Activated CD4-positive, CD25-positive, alpha-beta regulatory T cell treated with anti-CD3 and anti-CD28 coated beads, Interleukin-2, amount 50 U/mL, for 72 hours (primary cell): ENCODE measurements around the gene FAM193A.
"Not testable (repeated sequence)": the region's sequence is repeated elsewhere in the genome, so short reads cannot be mapped to it uniquely, and the experiment has no call there.

Experiments used
- DNase-seq: peaks from one replicate; pipeline ENCODE4 v3.0.0; 2021

The FAM193A gene

GRCh38 chr4:2579910-2580309 is 43.5 kb downstream of the FAM193A start:
- DNase-seq, result no peak

DNA sequence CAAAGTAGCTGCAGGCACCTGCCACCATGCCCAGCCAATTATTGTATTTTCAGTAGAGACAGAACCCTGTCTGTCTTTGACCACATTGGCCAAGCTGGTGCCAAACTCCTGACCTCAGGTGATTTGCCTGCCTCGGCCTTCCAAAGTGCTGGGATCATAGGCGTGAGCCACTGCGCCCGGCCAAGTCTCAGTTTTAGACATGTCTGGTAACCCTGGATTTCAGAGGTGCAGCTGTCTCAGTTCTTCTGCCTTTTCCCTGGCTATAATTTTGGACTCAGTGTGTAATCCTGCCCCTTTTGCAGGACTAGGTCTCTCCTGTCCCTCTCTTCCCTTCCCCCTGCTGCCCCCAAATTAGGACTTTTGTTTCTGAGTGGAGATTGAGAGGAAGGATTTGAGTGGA is 46.6 kb downstream of the FAM193A start:
- DNase-seq, result no peak

DNA sequence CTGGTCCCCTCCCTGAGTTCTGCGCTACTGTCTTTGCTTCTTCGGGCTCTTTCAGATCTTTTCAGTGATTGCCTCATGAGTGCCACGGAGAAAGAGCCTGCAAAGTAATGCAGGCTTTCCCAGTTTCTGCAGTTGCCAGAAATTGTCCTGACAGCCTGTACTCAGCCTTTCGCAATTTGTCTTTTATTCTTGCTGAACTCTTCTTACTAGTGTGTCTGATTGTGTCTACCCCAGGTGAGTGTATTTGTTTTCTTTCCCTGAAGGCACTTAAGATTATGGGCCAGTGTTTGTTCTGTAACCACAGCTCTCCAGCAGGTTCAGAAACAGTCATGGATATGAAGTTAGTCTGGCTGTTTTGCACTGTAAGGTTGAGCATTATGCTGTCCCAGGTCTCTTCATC is 47.1 kb downstream of the FAM193A start:
- DNase-seq, result no peak

DNA sequence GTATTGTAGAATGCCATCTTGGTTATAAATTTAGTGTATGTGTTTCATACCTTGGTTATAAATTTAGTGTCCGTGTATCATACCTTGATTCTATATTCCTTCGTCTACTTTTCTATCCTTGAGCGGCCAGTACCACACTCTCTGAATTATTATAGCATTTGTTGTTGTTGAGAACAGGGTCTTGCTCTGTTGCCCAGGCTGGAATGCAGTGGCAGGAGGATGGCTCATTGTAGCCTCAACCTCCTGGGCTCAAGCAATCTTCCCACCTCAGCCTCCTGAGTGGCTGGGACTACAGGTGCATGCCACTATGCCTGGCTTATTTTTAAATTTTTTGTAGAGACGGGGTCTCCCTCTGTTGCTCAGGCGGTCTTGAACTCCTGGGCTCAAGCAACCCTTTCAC is 50.1 kb downstream of the FAM193A start:
- no peak for DNase-seq

DNA sequence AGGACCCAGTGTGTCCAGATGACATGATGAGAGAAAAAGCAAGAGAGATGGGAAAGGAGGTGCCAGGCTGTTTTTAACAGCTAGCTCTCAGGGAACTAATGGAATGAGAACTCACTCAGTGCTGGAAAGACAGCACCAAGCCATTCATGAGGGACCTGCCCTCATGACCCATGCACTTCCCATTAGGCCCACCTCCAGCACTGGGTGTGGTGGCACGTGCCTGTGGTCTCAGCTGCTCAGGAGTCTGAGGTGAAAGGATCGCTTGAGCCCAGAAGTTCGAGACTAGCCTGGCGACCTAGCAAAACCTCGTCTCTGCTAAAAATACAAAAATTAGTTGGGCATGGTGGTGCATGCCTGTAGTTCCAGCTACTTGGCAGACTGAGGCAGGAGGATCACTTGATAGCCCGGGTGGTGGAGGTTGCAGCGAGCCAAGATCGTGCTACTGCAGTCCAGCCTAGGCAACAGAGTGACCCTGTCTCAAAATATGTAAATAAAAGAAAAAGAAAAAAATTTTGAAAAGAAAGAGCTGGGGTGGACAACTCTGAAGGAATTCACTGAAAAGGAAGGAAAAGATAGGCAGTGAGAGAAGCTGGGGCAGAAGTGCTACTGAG is 50.9 kb downstream of the FAM193A start:
- DNase-seq, result no peak

- no peak for DNase-seq
These were observed 51.8 kb downstream of the FAM193A start for GRCh38 chr4:2588259-2588658.

DNA sequence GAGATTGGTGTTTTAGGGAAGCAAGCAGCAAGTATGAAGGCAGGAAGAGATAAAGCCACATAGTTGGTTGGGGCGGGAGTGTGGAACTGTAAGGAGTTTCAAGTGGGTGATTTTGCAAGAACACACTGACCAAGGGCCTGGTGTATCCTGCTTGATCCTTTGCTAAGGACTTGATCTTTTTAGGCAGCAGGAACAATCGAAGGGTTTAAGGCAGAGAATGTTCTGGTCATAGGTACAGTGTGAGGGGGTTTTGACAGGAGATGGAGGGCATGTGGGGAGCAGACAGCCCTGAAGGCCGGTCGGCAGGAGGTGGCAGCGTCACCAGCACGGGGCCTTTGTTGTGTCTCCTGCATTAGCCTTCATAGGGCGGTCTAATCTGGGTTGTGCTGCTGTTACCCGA is 54.7 kb downstream of the FAM193A start:
- DNase-seq, result no peak

DNA sequence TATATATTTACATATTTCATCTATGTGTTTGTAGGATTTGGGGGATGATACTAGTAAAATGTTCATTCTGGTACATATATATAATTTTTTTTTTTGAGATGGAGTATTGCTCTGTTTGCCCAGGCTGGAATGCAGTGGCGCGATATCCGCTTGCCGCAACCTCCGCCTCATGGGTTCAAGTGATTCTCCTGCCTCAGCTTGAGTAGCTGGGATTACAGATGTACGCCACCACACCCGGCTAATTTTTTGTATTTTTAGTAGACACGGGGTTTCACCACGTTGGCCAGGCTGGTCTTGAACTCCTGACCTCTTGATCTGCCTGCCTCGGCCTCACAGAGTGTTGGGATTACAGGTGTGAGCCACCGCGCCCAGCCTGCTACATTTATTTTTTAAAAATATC is 55.6 kb downstream of the FAM193A start:
- not testable (repeated sequence) for DNase-seq

GRCh38 chr4:2592572-2592971 is 56.1 kb downstream of the FAM193A start:
- DNase-seq, result no peak

GRCh38 chr4:2593003-2593402 is 56.6 kb downstream of the FAM193A start:
- no peak for DNase-seq

- no peak for DNase-seq
These were observed 59.0 kb downstream of the FAM193A start for GRCh38 chr4:2595436-2595835.

- DNase-seq, result no peak
These were observed 59.6 kb downstream of the FAM193A start for GRCh38 chr4:2595952-2596552.

DNA sequence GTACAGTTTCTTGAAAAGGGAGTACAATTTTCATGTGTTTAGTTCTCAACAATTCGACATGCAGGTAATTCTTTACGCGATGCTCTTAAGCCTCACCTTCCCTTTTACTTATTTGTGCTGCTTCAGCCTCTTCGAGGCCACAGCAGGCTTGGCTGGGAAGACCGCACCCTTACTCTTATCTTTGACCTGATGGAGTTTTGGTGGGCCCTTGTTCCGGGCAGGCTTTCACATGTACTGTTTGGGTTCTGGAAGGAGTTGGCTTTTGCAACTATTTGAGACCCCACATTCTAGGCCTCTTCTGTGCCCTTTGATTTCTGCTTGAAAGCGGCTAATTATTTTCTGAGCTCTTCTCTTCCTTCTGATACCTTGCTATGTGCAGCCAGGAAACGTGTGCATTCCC is 60.2 kb downstream of the FAM193A start:
- DNase-seq, result no peak

- DNase-seq, result no peak
These were observed 62.3 kb downstream of the FAM193A start for GRCh38 chr4:2598511-2599303.

GRCh38 chr4:2599304-2599654 is 62.8 kb downstream of the FAM193A start:
- DNase-seq, result no peak

DNA sequence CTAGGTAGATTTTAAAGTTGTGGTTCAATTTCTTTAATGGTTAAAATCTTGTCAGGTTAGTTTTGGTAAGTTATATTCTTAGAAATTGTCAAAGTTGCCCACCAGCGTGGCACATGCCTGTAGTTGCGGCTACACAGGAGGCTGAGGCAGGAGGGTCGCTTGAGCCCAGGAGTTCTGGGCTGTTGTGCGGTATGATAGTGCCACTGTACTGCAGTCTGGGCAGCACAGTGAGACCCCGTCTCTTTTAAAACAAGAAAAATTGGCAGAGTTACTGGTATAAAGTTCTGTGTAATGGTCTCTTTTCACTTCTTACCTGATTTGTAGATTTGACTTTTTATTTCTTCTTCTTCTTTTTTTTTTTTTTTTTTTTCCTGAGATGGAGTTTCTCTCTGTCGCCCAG is 64.4 kb downstream of the FAM193A start:
- DNase-seq, result no peak

DNA sequence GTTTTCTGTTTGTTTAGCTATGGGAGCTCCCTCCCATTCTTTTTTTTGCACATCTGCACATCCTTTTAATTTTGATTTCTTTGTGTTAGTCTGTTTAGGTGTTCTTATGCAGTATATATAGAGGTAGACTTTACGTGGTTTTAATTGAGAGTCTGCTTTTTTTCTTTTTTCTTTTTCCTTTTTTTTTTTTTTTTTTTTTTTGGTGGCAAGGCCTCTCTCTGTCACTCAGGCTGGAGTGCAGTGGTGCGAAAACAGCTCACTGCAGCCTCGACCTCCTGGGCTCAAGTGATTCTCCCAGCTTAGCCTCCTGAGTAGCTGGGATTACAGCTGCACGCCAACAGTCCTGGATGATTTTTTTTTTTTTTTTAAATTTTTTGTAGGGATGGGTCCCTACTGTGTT is 68.2 kb downstream of the FAM193A start:
- DNase-seq, result no peak

DNA sequence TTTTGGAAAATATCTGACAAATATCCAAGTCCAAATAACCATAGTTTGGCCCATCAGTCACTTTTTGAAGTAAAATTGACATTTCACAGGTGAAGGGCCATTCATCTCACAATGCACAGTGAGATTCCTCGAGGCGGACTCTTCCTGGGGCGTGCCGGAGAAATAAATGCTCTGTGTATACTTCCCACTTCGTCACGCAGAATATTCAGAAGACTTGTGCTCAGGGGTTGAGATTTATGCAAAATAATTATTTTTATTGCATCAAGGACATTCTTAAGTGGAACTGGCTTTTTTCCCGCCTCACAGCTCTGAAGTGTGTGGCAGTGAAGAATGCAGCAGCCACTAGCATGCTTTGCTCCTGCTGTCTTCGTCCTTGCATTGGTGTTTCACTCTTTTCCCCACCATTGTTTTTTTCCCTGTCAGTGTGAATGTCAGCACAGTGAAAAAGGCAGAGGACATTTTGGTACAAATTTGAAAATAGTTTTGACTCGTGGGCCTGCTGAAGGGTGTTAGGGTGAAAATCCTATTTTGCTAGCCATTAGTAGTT is 70.6 kb downstream of the FAM193A start:
- DNase-seq, result no peak

GRCh38 chr4:2607822-2608221 is 71.4 kb downstream of the FAM193A start:
- no peak for DNase-seq

DNA sequence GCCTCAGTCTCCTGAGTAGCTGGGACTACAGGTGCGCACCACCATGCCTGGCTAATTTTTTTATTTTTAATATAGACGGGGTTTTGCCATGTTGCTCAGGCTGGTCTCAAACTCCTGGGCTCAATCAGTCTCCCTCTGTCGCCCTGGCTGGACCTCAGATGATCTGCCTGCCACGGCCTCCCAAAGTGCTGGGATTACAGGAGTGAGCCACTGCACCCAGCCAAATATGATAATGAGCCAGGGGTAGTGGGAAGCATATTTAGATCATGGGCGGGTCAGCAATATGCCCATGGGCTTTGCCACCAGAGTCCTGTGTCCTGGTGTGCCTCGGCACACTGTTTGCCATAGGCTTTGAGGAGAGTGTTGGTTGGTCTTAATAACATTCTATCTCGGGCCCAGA is 71.8 kb downstream of the FAM193A start:
- DNase-seq, result no peak

- no peak for DNase-seq
These were observed 79.4 kb downstream of the FAM193A start for GRCh38 chr4:2615821-2616220.

DNA sequence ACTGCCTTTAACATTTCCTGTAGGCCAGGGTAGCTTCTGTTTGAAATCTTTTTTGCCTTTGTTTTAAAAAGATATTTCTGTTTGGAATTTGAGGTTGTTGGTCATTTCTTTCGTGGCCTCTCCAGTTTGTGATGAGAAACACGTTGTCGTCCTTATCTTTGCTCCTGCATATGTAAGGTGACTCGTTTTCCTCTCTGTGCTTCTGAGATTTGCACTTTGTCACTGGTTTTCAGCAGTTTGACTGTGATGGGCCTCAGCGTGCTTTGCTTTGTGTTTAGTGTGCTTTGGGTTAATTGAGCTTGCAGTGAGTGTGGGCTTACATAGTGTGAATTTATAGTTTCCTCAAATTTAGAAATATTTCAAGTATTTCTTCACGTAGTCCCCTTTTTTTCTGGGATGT is 81.5 kb downstream of the FAM193A start:
- no peak for DNase-seq

DNA sequence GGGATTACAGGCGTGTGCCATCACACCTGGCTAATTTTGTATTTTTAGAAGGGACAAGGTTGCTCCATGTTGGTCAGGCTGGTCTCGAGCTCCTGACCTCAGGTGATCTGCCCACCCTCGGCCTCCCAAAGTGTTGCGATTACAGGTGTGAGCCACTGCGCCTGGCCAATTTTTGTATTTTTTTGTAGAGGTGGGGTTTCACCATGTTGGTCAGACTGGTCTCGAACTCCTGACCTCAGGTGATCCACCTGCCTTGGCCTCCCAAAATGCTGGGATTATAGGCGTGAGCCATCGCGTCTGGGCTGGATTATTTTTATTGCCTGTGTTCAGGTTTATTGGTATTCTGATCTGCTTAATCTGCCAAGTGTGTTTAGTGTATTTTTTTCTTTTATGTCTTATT is 82.3 kb downstream of the FAM193A start:
- not testable (repeated sequence) for DNase-seq

GRCh38 chr4:2619459-2619858 is 83.0 kb downstream of the FAM193A start:
- DNase-seq, result no peak
